Panc1 (cell line): ENCODE results near the gene PPM1F. TPM values are rescaled to one million over a fixed set of nuclear protein-coding genes. Genes with fewer than 3 reads are reported as not detected.

ENCODE experiments used
- ATAC-seq: fragments of 200-7000 bp; cut with Tn5 transposase; 2 replicates; pipeline ENCODE4 v1.9.1; 2020; ENCODE audit warnings: mild to moderate bottlenecking, moderate library complexity
- BruUV-seq: library from RNA; stranded (reverse); fragments of 400-500 nt; replicated peaks from 2 replicates; lab custom pipeline; 2021; lab: Mats Ljungman, UMichigan
- CTCF ChIA-PET: fragments of 300-600 bp; sonication (Branson Sonifier 250); formaldehyde crosslinking; loops from one replicate; lab custom pipeline; 2022; ENCODE audit warnings: antibody characterized with exemption; lab: Charles Lee
- POLR2A ChIA-PET: fragments of 300-600 bp; sonication (Branson Sonifier 250); formaldehyde crosslinking; loops from one replicate; lab custom pipeline; 2022; ENCODE audit warnings: antibody characterized with exemption; lab: Charles Lee
- DNase-seq: peaks from one replicate; pipeline ENCODE4 v3.0.0-alpha.2; 2010; ENCODE audit warnings: low read depth, low spot score
- H3K27ac ChIP-seq: 2 replicates; pipeline ENCODE4 v1.5.1; 2011; ENCODE audit warnings: mild to moderate bottlenecking, low read length, inconsistent platforms
- H3K27me3 ChIP-seq: fragments of 200-500 bp; sonication (Bioruptor generic); 2 replicates; pipeline ENCODE4 v1.6.0; 2014; ENCODE audit warnings: low read length, inconsistent platforms; ENCODE audit not compliant: control insufficient read depth, insufficient read depth
- H3K36me3 ChIP-seq: fragments of 200-500 bp; sonication (Bioruptor generic); 2 replicates; pipeline ENCODE4 v1.5.1; 2014; ENCODE audit warnings: inconsistent platforms, mild to moderate bottlenecking, low read length, moderate library complexity; ENCODE audit not compliant: control insufficient read depth, insufficient read depth
- H3K4me1 ChIP-seq: 2 replicates; pipeline ENCODE4 v1.5.1; 2011; ENCODE audit warnings: inconsistent platforms, mild to moderate bottlenecking, low read length, moderate library complexity; ENCODE audit not compliant: control insufficient read depth, insufficient read depth
- H3K4me3 ChIP-seq, 2 experiments: 2 replicates each; pipeline ENCODE4 v1.5.1; 2011 to 2012; ENCODE audit warnings: low read depth in 2 of 2, low read length in 2 of 2, mild to moderate bottlenecking in 2 of 2, inconsistent platforms in 1 of 2, moderate library complexity in 1 of 2
- H3K9me3 ChIP-seq: fragments of 200-500 bp; sonication (Bioruptor generic); 2 replicates; pipeline ENCODE4 v1.5.1; 2014; ENCODE audit warnings: low read depth, mild to moderate bottlenecking, inconsistent platforms, low read length, moderate library complexity; ENCODE audit not compliant: control insufficient read depth, insufficient read depth
- POLR2AphosphoS5 ChIP-seq: IDR thresholded peaks from 2 replicates; pipeline ENCODE4 v1.6.1; 2012; ENCODE audit warnings: mild to moderate bottlenecking, low read depth, low read length, moderate library complexity
- SIN3A ChIP-seq: IDR thresholded peaks from 2 replicates; pipeline ENCODE4 v1.6.1; 2012; ENCODE audit warnings: low read depth, mild to moderate bottlenecking, low read length, moderate library complexity, borderline replicate concordance; ENCODE audit not compliant: insufficient read depth
- TCF7L2 ChIP-seq: IDR thresholded peaks from 2 replicates; pipeline ENCODE4 v1.6.1; 2011; ENCODE audit warnings: mild to moderate bottlenecking, low read depth, low read length, inconsistent platforms
- in situ Hi-C: cut with HindIII; loops from 2 replicates; pipeline ENCODE4 v1.10.0; 2016; ENCODE audit warnings: low sequenced_read_pairs, low pct_unique_long_range_greater_than_20kb
- intact Hi-C: fragments of 100-400 bp; cut with micrococcal nuclease; formaldehyde crosslinking; loops from one replicate; pipeline ENCODE4 v1.10.0; 2022; ENCODE audit not compliant: unreplicated experiment
- total RNA-seq: library from RNA; stranded (reverse); gene quantifications from one replicate; pipeline ENCODE4 v1.2.1, GENCODE V29; 2021; ENCODE audit not compliant: unreplicated experiment
- TF ChIP-seq, protein P1 (sequence below), 2 experiments: IDR thresholded peaks; 2 replicates each; pipeline ENCODE4 v1.6.1; 2011 to 2012; ENCODE audit warnings: low read depth in 2 of 2, control low read depth in 1 of 2, low read length in 1 of 2, mild to moderate bottlenecking in 1 of 2, moderate library complexity in 1 of 2; ENCODE audit not compliant: insufficient read depth in 1 of 2
- TF ChIP-seq, protein P2 (sequence below): fragments of 450-650 bp; IDR thresholded peaks from 2 replicates; pipeline ENCODE4 v1.5.1; 2017; ENCODE audit warnings: mild to moderate bottlenecking

Gene PPM1F
- total RNA-seq, 1 experiment from 2014 or later = 28.9 TPM

DNA sequence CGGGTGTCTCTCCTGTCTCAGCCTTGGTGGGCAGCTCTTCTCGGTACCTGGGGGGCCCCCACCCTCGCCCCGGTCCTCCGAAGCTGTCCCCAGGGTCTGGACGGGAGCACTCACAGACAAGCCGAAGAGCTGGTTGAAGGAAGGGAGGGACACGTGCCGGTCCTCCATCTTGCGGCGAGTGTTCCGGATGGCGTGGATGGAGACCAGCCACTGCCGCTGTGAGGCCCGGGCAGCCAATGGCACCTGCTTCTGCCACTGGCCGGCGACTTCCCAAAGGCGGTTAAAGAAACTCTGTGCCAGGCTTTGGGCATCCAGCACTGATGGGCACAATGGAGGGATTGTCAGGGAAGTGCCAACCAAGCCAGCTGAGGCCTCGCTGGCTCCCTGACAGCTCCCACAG lies 18.7 kb downstream of the PPM1F start:
- Histone ChIP-seq H3K4me3 (no peak overlapping the region), H3K27me3 (no peaks in the 10 kb centered on the region), H3K4me1 (peaks cover 9% of the 10 kb centered on the region), H3K9me3 (no peaks in the 10 kb centered on the region), H3K27ac (no peak overlapping the region), H3K36me3 (0 out of 2 replicates have a peak, but pooled peaks cover 2% of the 10 kb centered on the region)
- no peak for ATAC-seq
- ChIA-PET POLR2A (no interaction called here), CTCF (no interaction called here)
- in situ Hi-C loops = loop anchor here (25.0 kb wide), 1 partner anchor 122 kb away; no protein-coding TSS in a partner anchor
- no TSS peak for BruUV-seq
- DNase-seq = no peak
- intact Hi-C loops = no loop called here
- no peak for TF ChIP-seq POLR2AphosphoS5
- TF ChIP-seq, protein P1, sequence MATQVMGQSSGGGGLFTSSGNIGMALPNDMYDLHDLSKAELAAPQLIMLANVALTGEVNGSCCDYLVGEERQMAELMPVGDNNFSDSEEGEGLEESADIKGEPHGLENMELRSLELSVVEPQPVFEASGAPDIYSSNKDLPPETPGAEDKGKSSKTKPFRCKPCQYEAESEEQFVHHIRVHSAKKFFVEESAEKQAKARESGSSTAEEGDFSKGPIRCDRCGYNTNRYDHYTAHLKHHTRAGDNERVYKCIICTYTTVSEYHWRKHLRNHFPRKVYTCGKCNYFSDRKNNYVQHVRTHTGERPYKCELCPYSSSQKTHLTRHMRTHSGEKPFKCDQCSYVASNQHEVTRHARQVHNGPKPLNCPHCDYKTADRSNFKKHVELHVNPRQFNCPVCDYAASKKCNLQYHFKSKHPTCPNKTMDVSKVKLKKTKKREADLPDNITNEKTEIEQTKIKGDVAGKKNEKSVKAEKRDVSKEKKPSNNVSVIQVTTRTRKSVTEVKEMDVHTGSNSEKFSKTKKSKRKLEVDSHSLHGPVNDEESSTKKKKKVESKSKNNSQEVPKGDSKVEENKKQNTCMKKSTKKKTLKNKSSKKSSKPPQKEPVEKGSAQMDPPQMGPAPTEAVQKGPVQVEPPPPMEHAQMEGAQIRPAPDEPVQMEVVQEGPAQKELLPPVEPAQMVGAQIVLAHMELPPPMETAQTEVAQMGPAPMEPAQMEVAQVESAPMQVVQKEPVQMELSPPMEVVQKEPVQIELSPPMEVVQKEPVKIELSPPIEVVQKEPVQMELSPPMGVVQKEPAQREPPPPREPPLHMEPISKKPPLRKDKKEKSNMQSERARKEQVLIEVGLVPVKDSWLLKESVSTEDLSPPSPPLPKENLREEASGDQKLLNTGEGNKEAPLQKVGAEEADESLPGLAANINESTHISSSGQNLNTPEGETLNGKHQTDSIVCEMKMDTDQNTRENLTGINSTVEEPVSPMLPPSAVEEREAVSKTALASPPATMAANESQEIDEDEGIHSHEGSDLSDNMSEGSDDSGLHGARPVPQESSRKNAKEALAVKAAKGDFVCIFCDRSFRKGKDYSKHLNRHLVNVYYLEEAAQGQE (IDR thresholded peaks at IDR 0.05; ENCODE audit: insufficient read depth in 1 of 2, low read depth in 2 of 2, low read length in 1 of 2) = no peak
- TF ChIP-seq TCF7L2 = no peak

DNA sequence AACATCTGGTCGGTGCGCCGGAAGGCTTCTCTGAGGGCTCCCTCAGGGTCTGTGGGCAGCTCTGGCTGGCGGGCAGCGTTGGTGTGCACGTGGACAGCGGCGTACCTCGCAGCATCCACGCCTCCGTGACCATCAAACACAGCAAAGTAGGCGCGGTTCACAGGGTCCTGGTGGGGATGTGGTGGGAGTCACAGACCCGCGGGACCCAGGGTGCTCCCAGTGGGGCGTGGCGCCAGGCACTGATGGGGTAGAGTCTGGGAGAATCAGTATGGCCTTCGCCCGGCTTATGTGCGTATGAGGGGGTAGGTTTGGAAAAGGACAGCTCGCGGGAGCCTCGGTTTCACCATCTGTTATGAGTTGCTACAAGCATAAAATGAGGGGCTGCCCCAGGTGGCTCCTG lies 19.2 kb downstream of the PPM1F start:
- POLR2A ChIA-PET = no interaction called here
- no peaks in the 10 kb centered on the region for H3K9me3 ChIP-seq
- intact Hi-C loops (no loop called here), in situ Hi-C loops (loop anchor here (25.0 kb wide), 1 partner anchor 121 kb away; no protein-coding TSS in a partner anchor)
- no peak overlapping the region for H3K27ac ChIP-seq
- BruUV-seq = no TSS peak
- no peaks in the 10 kb centered on the region for H3K27me3 ChIP-seq
- peaks cover 4% of the 10 kb centered on the region for H3K4me1 ChIP-seq
- ATAC-seq (no peak), DNase-seq (no peak)
- TF ChIP-seq, protein P1 (IDR thresholded peaks at IDR 0.05; ENCODE audit: insufficient read depth in 1 of 2, low read depth in 2 of 2, low read length in 1 of 2) = no peak
- TF ChIP-seq SIN3A (no peak), POLR2AphosphoS5 (no peak), TCF7L2 (no peak)
- TF ChIP-seq, protein P2, sequence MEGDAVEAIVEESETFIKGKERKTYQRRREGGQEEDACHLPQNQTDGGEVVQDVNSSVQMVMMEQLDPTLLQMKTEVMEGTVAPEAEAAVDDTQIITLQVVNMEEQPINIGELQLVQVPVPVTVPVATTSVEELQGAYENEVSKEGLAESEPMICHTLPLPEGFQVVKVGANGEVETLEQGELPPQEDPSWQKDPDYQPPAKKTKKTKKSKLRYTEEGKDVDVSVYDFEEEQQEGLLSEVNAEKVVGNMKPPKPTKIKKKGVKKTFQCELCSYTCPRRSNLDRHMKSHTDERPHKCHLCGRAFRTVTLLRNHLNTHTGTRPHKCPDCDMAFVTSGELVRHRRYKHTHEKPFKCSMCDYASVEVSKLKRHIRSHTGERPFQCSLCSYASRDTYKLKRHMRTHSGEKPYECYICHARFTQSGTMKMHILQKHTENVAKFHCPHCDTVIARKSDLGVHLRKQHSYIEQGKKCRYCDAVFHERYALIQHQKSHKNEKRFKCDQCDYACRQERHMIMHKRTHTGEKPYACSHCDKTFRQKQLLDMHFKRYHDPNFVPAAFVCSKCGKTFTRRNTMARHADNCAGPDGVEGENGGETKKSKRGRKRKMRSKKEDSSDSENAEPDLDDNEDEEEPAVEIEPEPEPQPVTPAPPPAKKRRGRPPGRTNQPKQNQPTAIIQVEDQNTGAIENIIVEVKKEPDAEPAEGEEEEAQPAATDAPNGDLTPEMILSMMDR = no peak
- H3K36me3 ChIP-seq = 0 out of 2 replicates have a peak, but pooled peaks cover 2% of the 10 kb centered on the region
- no peak overlapping the region for H3K4me3 ChIP-seq
- CTCF ChIA-PET = no interaction called here
